OCI-LY1 (cell line): ENCODE results near the gene XRN2.

ENCODE experiments used
- H2AFZ ChIP-seq: fragments of 200-600 bp; sonication (generic), shearing (Covaris generic); 2 replicates; pipeline ENCODE4 v1.6.0; 2014; ENCODE audit warnings: antibody characterized with exemption, mild to moderate bottlenecking, low read length
- H3F3A ChIP-seq: fragments of 200-600 bp; sonication (generic), shearing (Covaris generic); 2 replicates; pipeline ENCODE4 v1.6.0; 2014; ENCODE audit warnings: mild to moderate bottlenecking, antibody characterized with exemption, low read length, moderate library complexity; ENCODE audit not compliant: insufficient read depth
- H3K27ac ChIP-seq: fragments of 200-600 bp; sonication (generic); 2 replicates; pipeline ENCODE4 v1.5.1; 2014; ENCODE audit warnings: low read length, mixed run types, mild to moderate bottlenecking, low read depth; ENCODE audit not compliant: poor library complexity, severe bottlenecking
- H3K27me3 ChIP-seq: fragments of 200-600 bp; sonication (generic); 2 replicates; pipeline ENCODE4 v1.6.0; 2014; ENCODE audit warnings: antibody characterized with exemption, mild to moderate bottlenecking, low read length, moderate library complexity; ENCODE audit not compliant: insufficient read depth
- H3K36me3 ChIP-seq: fragments of 200-600 bp; sonication (generic); 2 replicates; pipeline ENCODE4 v1.6.1; 2014; ENCODE audit warnings: mild to moderate bottlenecking, antibody characterized with exemption, low read length, moderate library complexity, mixed read lengths; ENCODE audit not compliant: insufficient read depth
- H3K4me1 ChIP-seq: fragments of 200-600 bp; sonication (generic); 2 replicates; pipeline ENCODE4 v1.5.1; 2014; ENCODE audit warnings: mild to moderate bottlenecking, low read length, moderate library complexity; ENCODE audit not compliant: insufficient read depth, severe bottlenecking
- H3K4me2 ChIP-seq: fragments of 200-600 bp; sonication (generic), shearing (Covaris generic); 2 replicates; pipeline ENCODE4 v1.6.1; 2014; ENCODE audit warnings: low read length
- H3K4me3 ChIP-seq: fragments of 200-600 bp; sonication (generic); 2 replicates; pipeline ENCODE4 v1.5.1; 2014; ENCODE audit warnings: low read length, low read depth, mild to moderate bottlenecking, mixed read lengths; ENCODE audit not compliant: poor library complexity, severe bottlenecking
- H3K79me2 ChIP-seq: fragments of 200-600 bp; shearing (Covaris generic); 2 replicates; pipeline ENCODE4 v1.6.1; 2016; ENCODE audit warnings: mixed run types, low read length, mixed read lengths; ENCODE audit not compliant: insufficient read depth
- H3K9ac ChIP-seq: fragments of 200-600 bp; sonication (generic), shearing (Covaris generic); 2 replicates; pipeline ENCODE4 v1.6.1; 2014; ENCODE audit warnings: mild to moderate bottlenecking, low read length, mixed read lengths
- H3K9me2 ChIP-seq: fragments of 200-600 bp; sonication (generic), shearing (Covaris generic); 2 replicates; pipeline ENCODE4 v1.6.1; 2014; ENCODE audit warnings: low read depth, mild to moderate bottlenecking, low read length, mixed read lengths
- H3K9me3 ChIP-seq: fragments of 200-600 bp; shearing (Covaris generic); 2 replicates; pipeline ENCODE4 v1.6.1; 2014; ENCODE audit warnings: low read length, mixed read lengths
- H4K20me1 ChIP-seq: fragments of 200-600 bp; sonication (generic), shearing (Covaris generic); 2 replicates; pipeline ENCODE4 v1.6.0; 2016; ENCODE audit warnings: mild to moderate bottlenecking, low read length; ENCODE audit not compliant: insufficient read depth
- EZH2 ChIP-seq: fragments of 200-600 bp; sonication (generic), shearing (Covaris generic); IDR thresholded peaks from 2 replicates; pipeline ENCODE4 v1.8.0; 2017; ENCODE audit warnings: borderline replicate concordance, mixed run types, mild to moderate bottlenecking, antibody characterized with exemption, low read length, moderate library complexity, mixed read lengths
- TF ChIP-seq, protein P1 (sequence below): fragments of 200-600 bp; sonication (generic), shearing (Covaris generic); IDR thresholded peaks from 2 replicates; pipeline ENCODE4 v1.5.1; 2017; ENCODE audit warnings: mild to moderate bottlenecking, antibody characterized with exemption, low read length, moderate library complexity, mixed read lengths

Gene XRN2

DNA sequence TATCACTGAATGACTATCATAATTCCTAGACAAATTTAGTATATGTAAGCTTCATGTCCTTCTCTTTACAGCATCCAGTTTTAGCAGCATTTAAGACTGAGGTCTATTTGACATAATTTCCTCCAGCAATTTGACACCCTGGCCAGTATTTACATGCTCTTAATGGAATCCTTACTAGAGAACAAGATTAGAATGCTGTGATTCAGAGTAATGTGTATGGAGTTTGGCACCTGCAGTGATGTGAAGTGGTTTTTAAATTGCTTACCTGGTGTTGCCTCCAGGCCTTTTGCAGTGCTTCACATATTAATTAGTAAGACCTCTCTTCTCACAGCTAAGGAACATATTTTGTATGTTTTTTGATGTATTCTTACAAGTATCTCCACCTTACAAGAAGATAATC, 84.4 kb downstream of the XRN2 start:
- Histone ChIP-seq H4K20me1 (no peaks in the 10 kb centered on the region), H3F3A (no peaks in the 10 kb centered on the region), H3K9me2 (no peaks in the 10 kb centered on the region), H3K36me3 (peaks cover 53% of the 10 kb centered on the region), H3K9me3 (no peaks in the 10 kb centered on the region), H3K4me1 (no peaks in the 10 kb centered on the region), H3K4me3 (no peak overlapping the region), H3K4me2 (no peak overlapping the region), H3K27me3 (no peaks in the 10 kb centered on the region), H3K27ac (no peak overlapping the region), H3K79me2 (no peaks in the 10 kb centered on the region), H3K9ac (no peak overlapping the region), H2AFZ (no peak overlapping the region)
- TF ChIP-seq EZH2 = no peak
- TF ChIP-seq, protein P1, sequence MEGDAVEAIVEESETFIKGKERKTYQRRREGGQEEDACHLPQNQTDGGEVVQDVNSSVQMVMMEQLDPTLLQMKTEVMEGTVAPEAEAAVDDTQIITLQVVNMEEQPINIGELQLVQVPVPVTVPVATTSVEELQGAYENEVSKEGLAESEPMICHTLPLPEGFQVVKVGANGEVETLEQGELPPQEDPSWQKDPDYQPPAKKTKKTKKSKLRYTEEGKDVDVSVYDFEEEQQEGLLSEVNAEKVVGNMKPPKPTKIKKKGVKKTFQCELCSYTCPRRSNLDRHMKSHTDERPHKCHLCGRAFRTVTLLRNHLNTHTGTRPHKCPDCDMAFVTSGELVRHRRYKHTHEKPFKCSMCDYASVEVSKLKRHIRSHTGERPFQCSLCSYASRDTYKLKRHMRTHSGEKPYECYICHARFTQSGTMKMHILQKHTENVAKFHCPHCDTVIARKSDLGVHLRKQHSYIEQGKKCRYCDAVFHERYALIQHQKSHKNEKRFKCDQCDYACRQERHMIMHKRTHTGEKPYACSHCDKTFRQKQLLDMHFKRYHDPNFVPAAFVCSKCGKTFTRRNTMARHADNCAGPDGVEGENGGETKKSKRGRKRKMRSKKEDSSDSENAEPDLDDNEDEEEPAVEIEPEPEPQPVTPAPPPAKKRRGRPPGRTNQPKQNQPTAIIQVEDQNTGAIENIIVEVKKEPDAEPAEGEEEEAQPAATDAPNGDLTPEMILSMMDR = no peak

DNA sequence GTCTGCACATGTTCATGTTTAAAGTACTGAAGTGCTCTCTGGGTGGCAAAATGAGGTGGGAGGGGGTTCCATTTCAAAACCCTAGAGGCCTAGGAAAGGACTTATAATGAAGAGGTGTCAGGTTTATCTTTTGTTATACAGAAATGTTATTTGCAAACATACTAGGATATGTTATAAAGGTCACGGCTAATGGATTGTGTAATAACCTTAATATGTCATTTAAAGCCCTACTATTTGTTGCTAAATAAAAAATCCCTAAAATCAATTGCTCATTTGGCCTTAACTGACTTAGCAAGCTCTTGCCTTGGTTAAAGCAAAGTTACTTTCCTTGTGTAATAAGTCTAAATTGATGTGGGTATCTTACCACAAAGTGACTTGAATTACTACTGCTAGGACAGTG, 85.4 kb downstream of the XRN2 start:
- no peaks in the 10 kb centered on the region for H3K9me2 ChIP-seq
- no peaks in the 10 kb centered on the region for H3F3A ChIP-seq
- H2AFZ ChIP-seq = no peak overlapping the region
- H3K9ac ChIP-seq = no peak overlapping the region
- no peaks in the 10 kb centered on the region for H3K27me3 ChIP-seq
- no peak overlapping the region for H3K27ac ChIP-seq
- H4K20me1 ChIP-seq = no peaks in the 10 kb centered on the region
- peaks cover 43% of the 10 kb centered on the region for H3K36me3 ChIP-seq
- no peak overlapping the region for H3K4me3 ChIP-seq
- H3K79me2 ChIP-seq = no peaks in the 10 kb centered on the region
- no peak for TF ChIP-seq EZH2
- TF ChIP-seq, protein P1 = no peak
- no peaks in the 10 kb centered on the region for H3K9me3 ChIP-seq
- no peaks in the 10 kb centered on the region for H3K4me1 ChIP-seq
- no peak overlapping the region for H3K4me2 ChIP-seq

GRCh38 chr20:21389368-21389767, 86.2 kb downstream of the XRN2 start:
- Histone ChIP-seq H3K27ac (no peak overlapping the region), H3K9me3 (no peaks in the 10 kb centered on the region), H3K27me3 (no peaks in the 10 kb centered on the region), H2AFZ (no peak overlapping the region), H3K79me2 (no peaks in the 10 kb centered on the region), H3F3A (no peaks in the 10 kb centered on the region), H3K9me2 (no peaks in the 10 kb centered on the region), H3K4me2 (no peak overlapping the region), H3K4me1 (no peaks in the 10 kb centered on the region), H4K20me1 (no peaks in the 10 kb centered on the region), H3K4me3 (no peak overlapping the region), H3K9ac (no peak overlapping the region), H3K36me3 (peaks cover 35% of the 10 kb centered on the region)
- TF ChIP-seq, protein P1 = no peak
- TF ChIP-seq EZH2 = no peak
